ENCODE measurements around the gene TLK1. TPM values are rescaled to one million over a fixed set of nuclear protein-coding genes. Genes with fewer than 3 reads are reported as not detected.
"Not testable (repeated sequence)": the region's sequence is repeated elsewhere in the genome, so short reads cannot be mapped to it uniquely, and the experiment has no call there.

The TLK1 gene
- total RNA-seq, 1 donor from 2014 or later: 106 TPM

DNA sequence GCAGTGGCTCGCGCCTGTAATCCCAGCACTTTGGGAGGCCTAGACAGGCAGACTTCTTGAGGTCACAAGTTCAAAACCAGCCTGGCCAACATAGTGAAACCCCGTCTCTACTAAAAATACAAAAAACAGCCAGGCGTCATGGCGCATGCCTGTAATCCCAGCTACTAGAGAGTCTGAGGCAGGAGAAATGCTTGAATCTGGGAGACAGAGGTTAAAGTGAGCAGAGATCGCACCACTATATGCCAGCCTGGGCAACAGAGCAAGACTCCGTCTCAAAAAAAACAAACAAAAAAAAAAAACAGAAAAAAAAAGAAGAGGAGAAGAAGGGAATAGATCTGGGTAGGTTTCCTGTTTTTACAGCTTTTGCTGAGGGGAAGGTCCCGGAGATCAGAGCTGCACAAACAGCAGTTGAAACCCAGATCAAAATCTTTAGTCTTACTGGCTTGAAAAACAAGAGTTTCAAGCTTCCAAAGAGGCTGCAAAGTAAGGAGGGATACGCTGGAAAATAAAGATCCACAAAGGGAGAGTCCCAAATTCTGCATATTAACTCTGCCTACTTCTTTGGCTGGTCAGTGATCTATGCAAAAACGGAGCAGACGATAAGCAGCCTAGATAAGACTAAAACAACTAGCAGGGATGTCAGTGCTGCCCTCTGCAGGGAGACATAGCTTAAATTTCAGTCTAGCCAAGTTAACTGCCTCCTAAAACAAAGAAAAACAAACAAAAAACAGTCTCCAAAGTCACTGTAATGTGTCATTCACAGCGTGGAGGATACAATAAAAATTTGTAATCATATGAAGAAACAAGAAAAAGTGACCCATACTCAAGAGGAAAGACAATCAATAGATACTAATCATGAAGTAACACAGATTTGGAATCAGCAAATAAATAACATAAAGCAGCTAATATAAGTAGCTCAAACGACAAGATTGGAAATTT lies 74.1 kb downstream of the TLK1 start:
- intact Hi-C loops (cut with micrococcal nuclease): loop anchor here (1.0 to 5.0 kb wide), 9 partner anchors 9 to 346 kb away; partner anchors contain the start of genes DCAF17, GORASP2, METTL8 and TLK1
- peak; percentile 23 for DNase-seq (ENCODE audit: low spot score)
- Mint-ChIP-seq H3K4me3 (peak overlapping the region; percentile 77), H3K36me3 (ENCODE audit: low read depth) (peaks cover 16% of the 10 kb centered on the region), H3K27ac (peak overlapping the region; percentile 82), H3K9me3 (no peaks in the 10 kb centered on the region), H3K27me3 (ENCODE audit: insufficient read depth) (no peaks in the 10 kb centered on the region), H3K4me1 (ENCODE audit: low read depth) (peaks cover 52% of the 10 kb centered on the region)

DNA sequence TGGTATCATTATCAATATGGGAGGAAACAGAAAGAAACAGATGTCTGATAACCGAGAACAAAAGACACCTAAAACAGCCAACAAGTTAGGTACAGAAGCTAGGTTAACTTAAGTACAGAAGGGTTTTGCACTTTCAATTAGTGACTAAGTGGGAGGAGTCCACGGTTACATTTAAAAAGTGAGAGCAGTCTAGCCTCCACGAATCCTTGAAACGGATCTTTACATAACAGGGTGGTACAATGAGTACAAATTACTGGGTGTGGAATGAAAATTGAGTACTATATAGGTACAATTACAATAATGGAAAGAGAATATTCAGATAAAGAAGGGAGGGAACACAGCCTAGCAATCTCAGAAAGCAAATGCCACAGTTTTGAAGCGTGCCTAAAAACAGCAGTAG lies 76.6 kb downstream of the TLK1 start:
- Mint-ChIP-seq H3K27ac (peak overlapping the region; percentile 26), H3K9me3 (peaks cover 1% of the 10 kb centered on the region), H3K4me3 (peak overlapping the region; percentile 51), H3K27me3 (ENCODE audit: insufficient read depth) (no peaks in the 10 kb centered on the region), H3K4me1 (ENCODE audit: low read depth) (peaks cover 56% of the 10 kb centered on the region), H3K36me3 (ENCODE audit: low read depth) (peaks cover 23% of the 10 kb centered on the region)
- DNase-seq (ENCODE audit: low spot score): no peak
- intact Hi-C loops (cut with micrococcal nuclease): no loop called here

DNA sequence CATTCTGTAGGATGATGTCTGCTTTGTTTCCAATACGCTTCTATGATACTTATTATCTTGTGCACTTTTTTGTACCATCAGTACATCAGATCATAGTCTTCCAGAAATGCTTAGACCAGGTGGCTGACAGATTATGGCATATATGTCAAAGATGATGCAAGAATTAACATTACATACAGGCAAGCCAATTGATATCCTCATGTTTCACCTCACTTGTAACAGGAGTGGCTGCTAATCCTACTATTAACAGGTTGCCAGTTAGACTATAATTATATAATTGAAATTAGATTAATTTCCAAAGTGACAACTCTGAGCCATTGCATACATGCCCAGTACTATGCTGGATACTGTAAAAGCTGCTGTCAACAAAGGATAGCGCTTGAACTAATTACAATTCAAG lies 77.2 kb downstream of the TLK1 start:
- no peak for DNase-seq (ENCODE audit: low spot score)
- Mint-ChIP-seq H3K4me1 (ENCODE audit: low read depth) (peaks cover 58% of the 10 kb centered on the region), H3K4me3 (no peak overlapping the region), H3K27me3 (ENCODE audit: insufficient read depth) (no peaks in the 10 kb centered on the region), H3K36me3 (ENCODE audit: low read depth) (peaks cover 28% of the 10 kb centered on the region), H3K27ac (no peak overlapping the region), H3K9me3 (peaks cover 8% of the 10 kb centered on the region)
- intact Hi-C loops (cut with micrococcal nuclease): no loop called here

DNA sequence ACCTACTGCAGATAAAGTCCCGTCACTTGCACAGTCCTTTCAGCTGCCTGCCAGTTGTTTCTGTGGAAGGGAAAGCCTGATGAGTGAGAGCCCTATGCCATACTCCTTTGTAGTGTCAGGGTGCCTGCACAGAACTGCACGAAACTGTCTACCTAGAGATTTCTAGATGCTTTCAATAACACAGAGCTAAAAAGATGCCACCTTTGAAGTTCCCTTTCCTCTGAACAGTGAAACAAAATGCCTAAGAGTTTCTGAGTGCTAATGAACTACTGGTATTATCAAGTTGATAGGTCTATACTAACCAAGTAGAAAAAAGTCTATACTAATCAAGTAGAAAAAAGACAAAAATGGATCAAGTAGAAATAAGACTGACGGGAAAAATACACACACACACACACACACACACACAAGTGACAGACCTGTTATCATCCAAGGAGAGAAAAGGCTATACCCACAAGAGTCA lies 79.0 kb downstream of the TLK1 start:
- no peaks in the 10 kb centered on the region for H3K27me3 Mint-ChIP-seq (ENCODE audit: insufficient read depth)
- H3K4me3 Mint-ChIP-seq: no peak overlapping the region
- intact Hi-C loops (cut with micrococcal nuclease): loop anchor here (2.0 kb wide), 1 partner anchor 13 kb away; no protein-coding TSS in a partner anchor
- peaks cover 37% of the 10 kb centered on the region for H3K36me3 Mint-ChIP-seq (ENCODE audit: low read depth)
- H3K4me1 Mint-ChIP-seq (ENCODE audit: low read depth): peaks cover 50% of the 10 kb centered on the region
- DNase-seq (ENCODE audit: low spot score): no peak
- H3K27ac Mint-ChIP-seq: peak overlapping the region; percentile 10
- peaks cover 15% of the 10 kb centered on the region for H3K9me3 Mint-ChIP-seq

DNA sequence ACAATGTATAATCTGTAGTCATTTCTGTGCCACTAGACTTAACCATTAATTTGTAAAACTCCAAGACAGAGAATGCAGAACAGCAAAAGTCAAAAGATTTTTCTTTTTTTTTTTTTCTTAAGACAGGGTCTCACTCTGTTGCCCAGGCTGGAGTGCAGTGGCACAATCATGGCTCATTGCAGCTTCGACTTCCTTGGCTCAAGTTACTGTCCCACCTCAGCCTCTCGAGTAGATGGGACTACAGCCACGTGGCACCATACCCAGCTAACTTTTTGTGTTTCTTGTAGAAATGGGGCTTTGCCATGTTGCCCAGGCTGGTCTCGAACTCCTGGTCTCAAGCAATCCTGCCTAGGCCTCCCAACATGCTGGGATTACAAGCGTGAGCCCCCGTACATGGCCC lies 80.1 kb downstream of the TLK1 start:
- H3K4me1 Mint-ChIP-seq (ENCODE audit: low read depth): peaks cover 49% of the 10 kb centered on the region
- H3K27me3 Mint-ChIP-seq (ENCODE audit: insufficient read depth): no peaks in the 10 kb centered on the region
- H3K36me3 Mint-ChIP-seq (ENCODE audit: low read depth): peaks cover 47% of the 10 kb centered on the region
- DNase-seq (ENCODE audit: low spot score): no peak
- no peak overlapping the region for H3K4me3 Mint-ChIP-seq
- intact Hi-C loops (cut with micrococcal nuclease): loop anchor here (2.0 kb wide), 1 partner anchor 14 kb away; no protein-coding TSS in a partner anchor
- H3K9me3 Mint-ChIP-seq: peaks cover 15% of the 10 kb centered on the region
- H3K27ac Mint-ChIP-seq: no peak overlapping the region

DNA sequence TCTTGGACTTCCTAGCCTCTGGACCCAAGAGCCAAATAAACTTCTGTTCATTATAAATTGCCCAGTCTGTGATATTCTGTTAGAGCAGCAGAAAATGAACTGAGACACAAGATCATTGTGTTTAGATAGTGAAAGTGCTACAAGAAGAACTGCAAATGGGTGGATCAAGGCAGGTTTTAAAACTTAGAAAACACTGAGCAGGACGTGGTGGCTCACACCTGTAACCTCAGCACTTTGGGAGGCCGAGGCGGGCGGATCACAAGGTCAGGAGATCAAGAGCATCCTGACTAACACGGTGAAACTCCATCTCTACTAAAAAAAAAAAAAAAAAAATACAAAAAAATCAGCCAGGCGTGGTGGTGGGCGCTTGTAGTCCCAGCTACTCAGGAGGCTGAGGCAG lies 84.3 kb downstream of the TLK1 start:
- Mint-ChIP-seq H3K9me3 (peaks cover 15% of the 10 kb centered on the region), H3K36me3 (ENCODE audit: low read depth) (peaks cover 50% of the 10 kb centered on the region), H3K4me1 (ENCODE audit: low read depth) (peaks cover 22% of the 10 kb centered on the region)
- H3K4me3 Mint-ChIP-seq; H3K27ac Mint-ChIP-seq; H3K27me3 Mint-ChIP-seq (ENCODE audit: insufficient read depth); intact Hi-C loops (cut with micrococcal nuclease); DNase-seq (ENCODE audit: low spot score): not testable (repeated sequence)

DNA sequence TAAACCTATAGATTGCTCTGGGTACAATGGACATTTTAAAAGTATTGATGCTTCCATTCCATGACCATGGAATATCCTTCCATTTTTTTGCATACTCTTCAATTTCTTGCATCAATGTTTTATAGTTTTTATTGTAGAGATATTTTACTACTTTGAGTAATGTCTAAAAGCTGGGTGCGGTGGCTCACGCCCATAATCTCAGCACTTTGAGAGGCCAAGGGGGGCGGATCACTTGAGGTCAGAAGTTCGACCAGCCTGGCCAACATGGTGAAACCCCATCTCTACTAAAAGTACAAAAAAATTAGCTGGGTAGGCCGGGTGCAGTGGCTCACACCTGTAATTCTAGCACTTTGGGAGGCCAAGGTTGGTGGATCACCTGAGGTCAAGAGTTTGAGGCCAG lies 88.5 kb downstream of the TLK1 start:
- DNase-seq (ENCODE audit: low spot score): no peak
- Mint-ChIP-seq H3K36me3 (ENCODE audit: low read depth) (peaks cover 46% of the 10 kb centered on the region), H3K4me1 (ENCODE audit: low read depth) (peaks cover 10% of the 10 kb centered on the region), H3K27me3 (ENCODE audit: insufficient read depth) (no peaks in the 10 kb centered on the region), H3K9me3 (peaks cover 3% of the 10 kb centered on the region), H3K4me3 (no peak overlapping the region), H3K27ac (no peak overlapping the region)
- intact Hi-C loops (cut with micrococcal nuclease): no loop called here

DNA sequence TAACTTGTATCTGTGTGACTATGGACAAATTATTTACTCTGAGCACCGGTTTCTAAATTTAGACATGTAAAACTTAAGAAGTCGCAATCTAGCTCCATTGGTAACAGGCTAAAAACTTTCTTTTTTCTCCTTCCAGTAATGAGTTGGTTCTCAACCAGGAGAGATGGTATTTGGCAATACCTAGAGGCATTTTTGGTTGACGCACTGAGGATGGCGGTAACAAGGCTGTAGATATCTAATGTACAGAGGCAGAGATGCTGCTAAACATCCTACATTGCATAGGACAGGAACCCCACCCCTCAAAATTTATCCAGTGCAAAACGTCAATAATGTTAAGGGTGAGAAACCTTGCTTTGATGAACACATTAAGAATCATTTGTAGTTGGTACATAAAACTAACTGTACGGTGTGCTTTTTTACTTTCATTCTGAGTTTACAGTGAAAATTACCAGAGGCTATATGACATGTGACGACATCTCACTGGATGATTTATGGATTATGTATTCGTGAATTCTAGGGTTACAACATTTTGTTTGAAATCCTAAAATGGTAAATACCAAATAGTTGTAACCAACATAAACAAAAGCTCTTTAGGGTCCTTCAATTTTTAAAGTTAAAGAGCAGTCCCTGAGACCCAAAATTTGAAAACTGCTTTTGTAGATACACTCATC lies 91.3 kb downstream of the TLK1 start:
- DNase-seq (ENCODE audit: low spot score): no peak
- peaks cover 28% of the 10 kb centered on the region for H3K36me3 Mint-ChIP-seq (ENCODE audit: low read depth)
- intact Hi-C loops (cut with micrococcal nuclease): no loop called here
- H3K27ac Mint-ChIP-seq: no peak overlapping the region
- H3K9me3 Mint-ChIP-seq: no peaks in the 10 kb centered on the region
- peaks cover 2% of the 10 kb centered on the region for H3K4me1 Mint-ChIP-seq (ENCODE audit: low read depth)
- no peaks in the 10 kb centered on the region for H3K27me3 Mint-ChIP-seq (ENCODE audit: insufficient read depth)
- no peak overlapping the region for H3K4me3 Mint-ChIP-seq

DNA sequence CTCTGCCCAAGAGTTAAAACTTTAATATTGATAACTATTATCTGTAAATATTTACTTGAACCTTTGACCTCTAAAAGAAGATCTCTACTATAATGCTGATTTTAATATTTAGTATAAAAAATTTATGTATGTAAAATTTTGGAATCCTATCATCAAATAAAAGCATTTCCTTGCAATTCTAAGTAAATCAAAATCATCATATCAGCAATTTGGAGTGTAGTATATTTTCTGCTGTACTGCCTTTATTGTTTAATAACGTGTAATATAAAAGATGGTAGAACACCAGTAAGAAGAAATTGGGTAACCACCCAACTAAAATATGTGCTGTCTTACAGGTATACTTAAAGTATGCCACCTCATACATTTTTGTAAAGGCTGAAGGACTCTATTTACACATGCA lies 94.6 kb downstream of the TLK1 start:
- Mint-ChIP-seq H3K4me3 (no peak overlapping the region), H3K9me3 (no peaks in the 10 kb centered on the region), H3K4me1 (ENCODE audit: low read depth) (peaks cover 14% of the 10 kb centered on the region), H3K27ac (no peak overlapping the region), H3K36me3 (ENCODE audit: low read depth) (peaks cover 17% of the 10 kb centered on the region), H3K27me3 (ENCODE audit: insufficient read depth) (no peaks in the 10 kb centered on the region)
- DNase-seq (ENCODE audit: low spot score): no peak
- intact Hi-C loops (cut with micrococcal nuclease): no loop called here

DNA sequence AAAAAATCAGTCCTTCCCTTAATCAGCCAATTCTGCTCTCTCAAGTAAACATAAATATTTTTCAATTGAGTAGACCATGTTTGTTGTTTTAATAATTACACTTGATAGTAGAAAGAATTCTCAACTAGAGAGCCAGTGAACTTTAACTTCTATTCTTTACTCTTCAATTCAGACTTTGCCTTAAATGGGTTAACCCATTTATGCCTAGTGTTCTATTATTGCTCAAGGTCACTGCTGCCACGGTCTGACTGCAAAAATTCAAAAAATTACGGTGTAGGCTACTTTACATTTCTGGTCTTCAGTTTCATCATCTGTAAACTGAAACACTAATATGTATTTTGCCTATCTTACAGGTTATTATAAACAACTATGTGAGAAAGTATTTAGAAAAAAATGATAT lies 103.1 kb downstream of the TLK1 start:
- DNase-seq (ENCODE audit: low spot score): no peak
- H3K4me3 Mint-ChIP-seq: no peak overlapping the region
- no peaks in the 10 kb centered on the region for H3K9me3 Mint-ChIP-seq
- peaks cover 4% of the 10 kb centered on the region for H3K4me1 Mint-ChIP-seq (ENCODE audit: low read depth)
- intact Hi-C loops (cut with micrococcal nuclease): no loop called here
- peaks cover 33% of the 10 kb centered on the region for H3K36me3 Mint-ChIP-seq (ENCODE audit: low read depth)
- no peaks in the 10 kb centered on the region for H3K27me3 Mint-ChIP-seq (ENCODE audit: insufficient read depth)
- no peak overlapping the region for H3K27ac Mint-ChIP-seq

DNA sequence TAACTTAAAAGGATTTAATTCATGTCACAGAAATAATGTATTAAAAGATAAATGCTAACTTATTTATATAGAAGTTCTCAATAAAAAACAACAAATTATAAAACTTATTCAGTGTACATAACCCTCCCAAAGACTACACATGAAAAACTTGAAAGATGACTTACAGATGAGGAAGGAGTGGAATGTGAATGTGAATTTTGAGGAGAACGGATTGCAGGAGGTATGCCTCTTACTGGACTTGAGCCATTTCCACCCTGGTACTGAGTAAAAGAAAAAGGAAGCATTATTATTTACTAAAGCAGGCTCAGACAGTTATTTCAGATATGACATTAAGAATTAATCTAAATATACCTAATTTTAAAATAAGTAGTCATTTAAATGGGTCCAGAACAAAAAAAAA lies 104.4 kb downstream of the TLK1 start:
- no peak overlapping the region for H3K4me3 Mint-ChIP-seq
- no peak for DNase-seq (ENCODE audit: low spot score)
- peaks cover 42% of the 10 kb centered on the region for H3K36me3 Mint-ChIP-seq (ENCODE audit: low read depth)
- intact Hi-C loops (cut with micrococcal nuclease): no loop called here
- H3K27ac Mint-ChIP-seq: no peak overlapping the region
- H3K4me1 Mint-ChIP-seq (ENCODE audit: low read depth): no peaks in the 10 kb centered on the region
- H3K27me3 Mint-ChIP-seq (ENCODE audit: insufficient read depth): no peaks in the 10 kb centered on the region
- H3K9me3 Mint-ChIP-seq: no peaks in the 10 kb centered on the region

DNA sequence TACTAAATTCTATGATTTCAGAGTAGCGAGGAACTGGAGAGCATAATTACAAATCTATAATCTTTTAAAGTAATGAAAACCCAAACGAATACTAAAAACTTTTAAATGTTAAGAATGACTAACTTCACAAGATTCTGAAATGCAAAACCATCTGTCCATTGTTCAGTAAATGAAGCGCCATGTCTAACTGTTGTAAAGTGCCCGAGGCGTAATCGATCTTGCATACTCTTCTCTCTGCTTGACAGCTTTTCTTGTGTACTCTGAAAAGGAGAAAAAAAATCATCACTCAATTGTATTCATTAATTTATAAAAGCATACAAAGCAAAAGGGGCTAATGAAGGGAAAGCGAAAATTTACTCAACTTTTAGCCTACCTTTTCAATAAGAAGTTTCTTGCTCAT lies 111.0 kb downstream of the TLK1 start:
- no peak overlapping the region for H3K4me3 Mint-ChIP-seq
- DNase-seq (ENCODE audit: low spot score): no peak
- H3K9me3 Mint-ChIP-seq: no peaks in the 10 kb centered on the region
- peaks cover 3% of the 10 kb centered on the region for H3K4me1 Mint-ChIP-seq (ENCODE audit: low read depth)
- peaks cover 53% of the 10 kb centered on the region for H3K36me3 Mint-ChIP-seq (ENCODE audit: low read depth)
- no peaks in the 10 kb centered on the region for H3K27me3 Mint-ChIP-seq (ENCODE audit: insufficient read depth)
- intact Hi-C loops (cut with micrococcal nuclease): no loop called here
- H3K27ac Mint-ChIP-seq: no peak overlapping the region

DNA sequence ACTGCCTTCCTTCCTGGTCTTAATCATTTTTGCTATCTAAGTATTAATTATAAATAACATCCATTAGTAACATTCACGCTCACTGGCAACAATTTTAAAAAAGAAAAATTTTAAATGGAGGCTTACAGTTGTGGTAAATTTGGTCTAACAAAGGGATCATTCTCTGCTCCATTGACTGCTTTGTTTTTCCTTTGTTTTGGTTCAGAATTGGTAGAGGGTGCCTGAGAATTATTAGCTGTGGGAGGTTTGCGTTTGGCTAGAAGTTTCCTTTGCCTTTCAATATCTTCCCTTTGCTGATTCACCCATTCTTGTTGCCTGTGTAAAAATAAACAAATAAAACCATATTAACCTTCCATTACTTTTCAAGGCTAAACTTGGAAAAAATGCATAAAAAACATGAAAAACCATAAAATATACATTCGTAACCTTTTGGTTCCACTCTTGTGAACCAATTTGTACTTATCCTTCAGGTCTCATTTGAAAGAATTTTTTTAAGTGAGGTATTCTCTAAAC lies 114.6 kb downstream of the TLK1 start:
- peaks cover 52% of the 10 kb centered on the region for H3K36me3 Mint-ChIP-seq (ENCODE audit: low read depth)
- no peaks in the 10 kb centered on the region for H3K27me3 Mint-ChIP-seq (ENCODE audit: insufficient read depth)
- peaks cover 30% of the 10 kb centered on the region for H3K4me1 Mint-ChIP-seq (ENCODE audit: low read depth)
- intact Hi-C loops (cut with micrococcal nuclease): no loop called here
- no peak overlapping the region for H3K4me3 Mint-ChIP-seq
- no peaks in the 10 kb centered on the region for H3K9me3 Mint-ChIP-seq
- no peak overlapping the region for H3K27ac Mint-ChIP-seq
- DNase-seq (ENCODE audit: low spot score): no peak

Measured in activated T-helper 1 cell treated with anti-CD3 and anti-CD28 coated beads, Interleukin-12 subunit alpha, Interleukin-12 subunit beta, Interleukin-2, Interleukin-4 antibody, amounts not matched to agents 30 ng/mL and 10 ng/mL and 1 ng/mL, durations not matched to agents 14 hours and 24 hours and 36 hours (primary cell).